HG03045 (cell line): ENCODE data around the gene C6orf62.
"Not testable (repeated sequence)": the region's sequence is repeated elsewhere in the genome, so short reads cannot be mapped to it uniquely, and the experiment has no call there.

Source experiments
- ATAC-seq: cut with Tn5 transposase; IDR thresholded peaks from one replicate; pipeline ENCODE4 v1.9.1; 2021; ENCODE audit warnings: mild to moderate bottlenecking, moderate library complexity; ENCODE audit not compliant: unreplicated experiment

C6orf62 gene

GRCh38 chr6:24743265-24743943 lies 24.4 kb upstream of the C6orf62 start:
- ATAC-seq: peak; percentile 89

- ATAC-seq: no peak
These were observed 23.3 kb upstream of the C6orf62 start for GRCh38 chr6:24742216-24742738.

GRCh38 chr6:24740861-24741260 lies 21.9 kb upstream of the C6orf62 start:
- ATAC-seq: no peak

DNA sequence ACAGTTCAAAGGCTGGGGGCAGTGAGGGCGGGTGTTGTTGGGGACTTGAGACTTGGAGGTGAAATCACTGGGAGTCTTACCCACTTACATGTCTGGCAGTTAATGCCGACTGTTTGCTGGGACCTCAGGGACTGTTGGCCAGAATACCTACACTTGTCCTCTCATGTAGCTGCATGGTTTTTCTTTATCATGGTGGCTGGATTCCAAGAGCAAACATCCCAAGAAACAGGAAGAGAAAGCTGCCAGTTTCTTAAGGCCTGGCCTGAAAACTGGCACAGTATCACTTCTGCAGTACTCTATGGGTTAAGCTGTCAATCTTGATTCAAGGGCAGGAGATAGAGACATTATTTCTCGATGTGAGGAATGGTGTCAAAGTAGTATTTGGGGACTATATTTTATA lies 19.8 kb upstream of the C6orf62 start:
- ATAC-seq: no peak

GRCh38 chr6:24734710-24735109 lies 15.8 kb upstream of the C6orf62 start:
- not testable (repeated sequence) for ATAC-seq

DNA sequence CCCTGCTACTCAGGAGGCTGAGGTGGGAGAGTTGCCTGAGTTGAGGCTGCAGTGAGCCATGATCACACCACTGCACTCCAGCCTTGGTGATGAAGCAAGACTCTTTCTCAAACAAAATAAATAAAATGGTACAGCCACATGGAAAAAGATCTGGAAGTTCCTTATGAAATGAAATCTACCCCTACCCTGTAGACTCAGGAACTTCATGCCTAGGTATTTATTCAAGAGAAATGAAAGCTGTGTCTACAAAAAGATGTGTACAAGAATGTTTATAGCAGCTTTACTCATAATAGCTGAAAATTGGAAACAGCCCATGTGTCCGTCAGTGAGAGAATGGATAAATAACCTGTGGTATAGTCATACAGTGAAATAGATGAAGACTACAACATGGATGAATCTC lies 15.2 kb upstream of the C6orf62 start:
- ATAC-seq: no peak

DNA sequence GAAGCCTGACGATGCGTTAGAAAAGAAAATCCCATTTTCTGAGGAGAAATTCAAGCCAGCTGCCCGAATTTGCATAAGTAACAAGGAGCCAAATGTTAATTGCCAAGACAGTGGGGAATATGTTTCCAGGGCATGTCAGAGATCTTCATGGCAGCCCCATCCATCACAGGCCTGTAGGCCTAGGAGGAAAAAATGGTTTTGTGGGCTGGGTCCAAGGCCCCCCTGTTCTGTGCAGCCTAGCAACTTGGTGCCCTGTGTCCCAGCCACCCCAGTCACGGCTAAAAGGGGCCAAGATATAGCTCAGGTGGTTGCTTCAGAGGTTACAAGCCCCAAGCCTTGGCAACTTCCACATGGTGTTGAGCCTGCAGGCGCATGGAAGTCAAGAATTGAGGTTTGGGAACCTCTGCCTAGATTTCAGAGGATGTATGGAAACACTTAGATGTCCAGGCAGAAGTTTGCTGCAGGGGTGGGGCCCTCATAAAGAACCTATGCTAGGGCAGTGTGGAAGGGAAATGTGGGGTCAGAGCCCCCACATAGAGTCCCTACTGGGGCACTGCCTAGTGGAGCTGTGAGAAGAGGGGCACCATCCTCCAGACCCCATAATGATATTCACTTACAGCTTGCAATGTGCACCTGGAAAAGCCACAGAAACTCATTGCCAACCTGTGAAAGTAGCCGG lies 12.6 kb upstream of the C6orf62 start:
- ATAC-seq: not testable (repeated sequence)

DNA sequence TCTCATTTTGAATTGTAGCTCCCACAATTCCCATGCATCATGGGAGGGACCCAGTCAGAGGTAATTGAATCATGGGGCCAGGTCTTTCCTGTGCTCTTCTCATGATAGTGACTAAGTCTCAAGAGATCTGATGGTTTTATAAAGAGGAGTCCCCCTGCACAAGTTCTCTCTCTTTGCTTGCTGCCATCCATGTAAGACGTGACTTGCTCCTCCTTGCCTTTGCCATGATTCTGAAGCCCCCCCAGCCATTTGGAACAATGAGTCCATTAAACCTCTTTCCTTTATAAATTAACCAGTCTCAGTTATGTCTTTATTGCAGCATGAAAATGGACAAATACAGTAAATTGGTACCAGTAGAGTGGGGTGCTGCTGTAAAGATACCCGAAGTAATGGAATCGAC lies 11.7 kb upstream of the C6orf62 start:
- ATAC-seq: not testable (repeated sequence)

GRCh38 chr6:24723270-24723669 lies 4.3 kb upstream of the C6orf62 start:
- ATAC-seq: no peak

GRCh38 chr6:24721461-24722215 lies 2.7 kb upstream of the C6orf62 start:
- peak; percentile 51 for ATAC-seq

GRCh38 chr6:24720604-24721460 lies 1.9 kb upstream of the C6orf62 start:
- peak; percentile 88 for ATAC-seq

- ATAC-seq: peak; percentile 15
These were observed 1.2 kb upstream of the C6orf62 start for GRCh38 chr6:24720131-24720603.

DNA sequence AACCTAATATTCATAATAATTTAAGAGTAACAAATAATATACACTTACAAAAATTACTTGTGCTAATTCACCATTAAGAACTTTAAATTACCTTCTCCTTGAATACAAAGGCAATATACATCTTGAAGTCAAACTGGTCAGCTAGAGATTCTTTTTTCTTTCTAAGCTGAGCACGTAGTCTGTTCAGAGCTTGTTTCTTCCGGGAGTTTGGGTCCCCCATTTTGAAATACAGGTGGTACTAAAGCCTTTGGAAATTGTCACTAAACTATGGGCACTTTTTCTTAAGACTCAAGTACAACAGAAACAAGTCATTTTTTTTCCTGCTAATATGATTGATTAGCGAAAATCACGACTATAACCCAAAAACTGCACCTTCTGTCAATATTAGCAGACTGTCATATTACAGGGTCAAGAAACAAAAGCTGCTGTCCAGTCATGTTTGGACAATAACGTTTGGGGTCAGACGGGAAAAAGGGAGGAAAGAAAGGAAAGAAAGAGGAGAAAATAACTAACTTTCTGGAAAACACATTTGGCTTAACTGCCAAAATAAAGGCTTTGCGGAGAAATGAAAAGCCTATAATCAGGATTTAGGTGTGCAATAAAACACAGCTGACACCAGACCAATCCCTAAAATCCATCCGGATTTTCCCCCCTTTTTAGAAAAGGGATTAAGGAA lies 367 bp downstream of the C6orf62 start:
- ATAC-seq: no peak

DNA sequence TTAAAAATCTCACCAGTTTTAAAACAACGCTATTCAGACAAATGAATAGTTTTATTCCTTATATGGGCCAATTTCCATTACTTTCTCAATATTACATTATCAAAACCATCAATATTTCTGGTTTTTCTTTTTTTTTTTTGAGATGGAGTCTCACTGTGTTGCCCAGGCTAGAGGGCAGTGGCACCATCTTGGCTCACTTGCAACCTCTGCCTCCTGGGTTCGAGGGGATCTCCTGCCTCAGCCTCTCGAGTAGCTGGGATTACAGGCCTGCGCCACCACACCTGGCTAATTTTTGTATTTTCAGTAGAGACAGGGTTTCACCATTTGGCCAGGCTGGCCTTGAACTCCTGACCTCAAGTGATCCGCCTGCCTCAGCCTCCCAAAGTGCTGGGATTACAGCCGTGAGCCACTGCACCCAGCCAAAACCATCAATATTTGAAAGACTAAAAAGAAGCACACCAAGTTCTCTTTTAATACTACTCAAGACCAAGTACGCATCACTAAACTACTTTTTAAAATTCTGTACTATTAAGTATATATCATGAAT lies 2.3 kb downstream of the C6orf62 start:
- ATAC-seq: not testable (repeated sequence)

DNA sequence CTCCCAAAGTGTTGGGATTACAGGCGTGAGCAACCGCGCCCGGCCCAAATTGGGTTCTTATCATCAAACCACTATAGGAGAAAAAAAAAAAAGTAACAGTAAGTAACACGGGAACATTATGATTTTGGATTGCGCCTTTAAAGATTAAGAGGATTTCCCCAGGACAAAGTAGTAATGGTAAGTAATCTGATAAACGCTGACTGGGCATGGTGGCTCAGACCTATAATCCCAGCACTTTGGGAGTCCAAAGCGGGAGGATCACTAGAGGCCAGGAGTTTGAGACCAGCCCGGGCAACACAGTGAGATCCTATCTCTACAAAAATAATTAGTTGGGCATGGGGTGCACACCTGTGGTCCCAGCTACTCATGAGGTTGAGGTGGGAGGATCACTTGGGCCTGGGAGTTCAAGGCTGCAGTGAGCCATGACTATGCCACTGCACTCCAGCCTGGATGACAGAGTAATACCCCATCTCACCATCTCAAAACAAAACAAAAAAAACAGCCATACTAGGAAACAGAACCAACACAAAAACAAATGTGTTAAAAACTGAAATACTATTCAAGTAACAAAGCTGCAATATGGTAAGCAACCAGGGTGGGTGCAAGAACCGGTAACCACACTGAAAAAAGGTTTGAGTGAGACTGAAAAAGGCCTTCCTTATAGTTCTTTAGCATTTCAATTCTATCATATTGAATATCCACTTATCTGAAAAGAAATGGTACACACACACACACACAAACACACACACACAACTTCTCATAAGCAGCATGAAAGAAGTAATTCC lies 8.2 kb downstream of the C6orf62 start:
- ATAC-seq: no peak

GRCh38 chr6:24709014-24709711 lies 9.8 kb downstream of the C6orf62 start:
- ATAC-seq: no peak

DNA sequence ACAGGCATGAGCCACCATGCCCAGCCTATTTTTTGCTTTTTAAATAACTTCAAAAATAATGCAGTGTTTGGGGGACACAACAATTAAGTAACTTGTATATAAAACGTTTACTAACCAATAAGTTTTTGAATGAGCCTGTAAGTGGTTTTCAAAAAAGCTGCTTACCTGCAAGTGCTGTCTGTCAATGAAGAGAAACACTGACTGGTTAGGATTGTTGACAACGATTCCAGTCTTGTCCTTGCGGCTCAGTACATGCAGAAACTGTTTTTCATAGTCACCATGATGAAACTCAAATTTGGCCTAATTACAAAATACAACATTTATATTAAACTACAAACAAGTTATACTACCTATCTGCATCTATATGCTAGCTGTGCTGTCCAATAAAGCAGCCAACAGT lies 10.3 kb downstream of the C6orf62 start:
- ATAC-seq: no peak

GRCh38 chr6:24704468-24704867 lies 14.5 kb downstream of the C6orf62 start:
- ATAC-seq: no peak
